Measurements from ENCODE around the gene NOX4. TPM values are rescaled to one million over a fixed set of nuclear protein-coding genes. Genes with fewer than 3 reads are reported as not detected.
A peak's percentile ranks its signal among the peaks of the same experiment; 100 is the strongest.

Gene NOX4
- total RNA-seq, 4 donors from 2014 or later, result 0.26 to 2.3 TPM; not detected in 2

DNA sequence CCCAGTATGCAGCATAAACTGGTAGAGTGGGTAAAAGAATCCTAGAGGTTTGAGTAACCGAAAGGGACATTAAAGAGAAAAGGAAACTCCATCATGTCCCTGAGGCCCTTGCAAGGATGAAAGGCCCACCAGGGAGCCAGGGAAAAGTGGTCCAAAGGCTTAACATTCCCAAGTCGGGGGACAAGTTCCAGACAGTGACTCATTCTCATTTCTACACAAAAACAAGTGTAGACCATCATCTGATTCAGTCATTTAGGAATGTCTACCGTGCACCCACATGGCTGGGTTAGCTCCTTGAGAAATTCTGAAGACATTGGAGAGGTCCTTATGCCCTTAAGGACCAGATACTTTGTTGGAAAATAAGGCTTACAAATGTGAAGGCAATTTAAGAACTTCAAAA, 4.8 kb upstream of the NOX4 start:
- H3K9me3 ChIP-seq, result no peaks in the 10 kb centered on the region
- H3K4me1 ChIP-seq, result peaks cover 0 to 9% (median 0%) of the 10 kb centered on the region in 3 donors
- no peak for TF ChIP-seq POLR2A (IDR thresholded peaks at IDR 0.05)
- H3K27ac ChIP-seq, result no peak overlapping the region
- no peaks in the 10 kb centered on the region for H3K36me3 ChIP-seq
- no peak overlapping the region for H3K4me3 ChIP-seq
- H3K27me3 ChIP-seq, result peaks cover 0 to 8% (median 0%) of the 10 kb centered on the region in 4 donors
- intact Hi-C loops (cut with DNase I), result no loop called here
- DNase-seq, result no peak
- 35 to 40% methylated on average over 3 of the region's 3 CpGs for WGBS, 2 donors

DNA sequence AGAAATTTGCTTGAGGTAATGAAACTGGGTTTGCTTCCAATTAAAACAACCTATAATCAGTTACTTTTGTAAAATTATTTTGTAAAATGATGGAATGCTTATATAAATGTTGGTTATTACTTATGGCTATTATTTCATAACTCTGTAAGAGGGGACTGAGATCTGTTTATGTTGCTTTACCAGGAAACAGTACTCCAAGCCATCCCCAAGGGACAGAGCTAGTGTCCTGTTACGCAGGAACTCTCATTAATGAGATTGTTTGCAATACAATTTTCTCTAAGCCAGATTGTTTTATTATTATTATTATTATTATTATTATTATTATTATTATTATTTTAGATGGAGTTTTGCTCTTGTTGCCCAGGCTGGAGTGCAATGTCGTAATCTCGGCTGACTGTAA, 2.3 kb upstream of the NOX4 start:
- Histone ChIP-seq H3K27ac (no peak overlapping the region), H3K4me3 (no peak overlapping the region), H3K4me1 (peaks cover 0 to 23% (median 3%) of the 10 kb centered on the region in 3 donors), H3K9me3 (no peaks in the 10 kb centered on the region), H3K27me3 (peaks cover 0 to 14% (median 0%) of the 10 kb centered on the region in 4 donors), H3K36me3 (no peaks in the 10 kb centered on the region)
- no peak for DNase-seq
- WGBS, 2 donors, result 92 to 98% methylated on average over 3 of the region's 3 CpGs
- intact Hi-C loops (cut with DNase I), result no loop called here
- TF ChIP-seq, protein P1, sequence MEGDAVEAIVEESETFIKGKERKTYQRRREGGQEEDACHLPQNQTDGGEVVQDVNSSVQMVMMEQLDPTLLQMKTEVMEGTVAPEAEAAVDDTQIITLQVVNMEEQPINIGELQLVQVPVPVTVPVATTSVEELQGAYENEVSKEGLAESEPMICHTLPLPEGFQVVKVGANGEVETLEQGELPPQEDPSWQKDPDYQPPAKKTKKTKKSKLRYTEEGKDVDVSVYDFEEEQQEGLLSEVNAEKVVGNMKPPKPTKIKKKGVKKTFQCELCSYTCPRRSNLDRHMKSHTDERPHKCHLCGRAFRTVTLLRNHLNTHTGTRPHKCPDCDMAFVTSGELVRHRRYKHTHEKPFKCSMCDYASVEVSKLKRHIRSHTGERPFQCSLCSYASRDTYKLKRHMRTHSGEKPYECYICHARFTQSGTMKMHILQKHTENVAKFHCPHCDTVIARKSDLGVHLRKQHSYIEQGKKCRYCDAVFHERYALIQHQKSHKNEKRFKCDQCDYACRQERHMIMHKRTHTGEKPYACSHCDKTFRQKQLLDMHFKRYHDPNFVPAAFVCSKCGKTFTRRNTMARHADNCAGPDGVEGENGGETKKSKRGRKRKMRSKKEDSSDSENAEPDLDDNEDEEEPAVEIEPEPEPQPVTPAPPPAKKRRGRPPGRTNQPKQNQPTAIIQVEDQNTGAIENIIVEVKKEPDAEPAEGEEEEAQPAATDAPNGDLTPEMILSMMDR (IDR thresholded peaks at IDR 0.05), result no peak
- TF ChIP-seq POLR2A (IDR thresholded peaks at IDR 0.05), result no peak

DNA sequence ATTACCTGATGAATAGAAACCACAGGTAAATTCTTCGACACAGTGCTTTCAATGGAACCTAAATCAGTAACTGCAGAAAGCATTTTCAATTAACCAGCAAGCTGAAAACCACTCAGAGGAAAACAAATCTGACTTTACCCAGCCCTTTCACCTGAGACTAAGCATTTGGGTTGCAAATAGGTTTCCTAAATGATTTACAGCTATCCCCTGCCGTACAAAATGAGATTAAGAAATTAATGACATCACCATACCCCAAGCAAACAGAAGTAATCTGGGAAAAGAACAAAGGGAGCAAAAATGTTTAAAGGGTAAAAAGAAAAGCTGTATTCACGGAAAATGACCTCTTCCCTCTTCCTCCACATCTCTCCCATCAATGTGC, 584 bp downstream of the NOX4 start:
- peak overlapping the region; percentile 29 to 66 (median 40) for H3K4me3 ChIP-seq
- H3K4me1 ChIP-seq, result peaks cover 0 to 23% (median 3%) of the 10 kb centered on the region in 3 donors
- H3K27me3 ChIP-seq, result peaks cover 0 to 14% (median 0%) of the 10 kb centered on the region in 4 donors
- H3K27ac ChIP-seq, result no peak overlapping the region
- 20 to 27% methylated on average over 3 of the region's 3 CpGs for WGBS, 2 donors
- TF ChIP-seq, protein P1 (IDR thresholded peaks at IDR 0.05), result no peak
- TF ChIP-seq POLR2A (IDR thresholded peaks at IDR 0.05), result no peak
- no peak for DNase-seq
- intact Hi-C loops (cut with DNase I), result no loop called here
- no peaks in the 10 kb centered on the region for H3K9me3 ChIP-seq
- H3K36me3 ChIP-seq, result no peaks in the 10 kb centered on the region

DNA sequence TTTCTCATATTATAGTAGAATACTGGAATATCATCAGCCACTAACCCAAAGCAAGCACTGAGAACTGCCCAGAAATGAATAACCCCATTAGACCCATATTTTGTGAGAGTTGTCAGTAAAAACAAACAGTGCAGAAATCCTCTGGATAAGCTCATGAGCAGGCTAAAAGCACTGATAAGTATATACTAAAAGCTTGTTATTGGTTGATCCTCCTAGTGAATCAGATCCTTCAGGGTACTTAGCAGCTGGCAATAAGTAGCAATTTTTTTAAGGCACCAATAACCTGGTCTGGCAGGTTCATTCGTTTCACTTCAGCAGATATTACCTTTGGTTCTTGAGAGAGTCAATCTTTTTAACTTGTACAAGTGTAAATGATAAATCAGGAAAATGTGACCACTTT, 1.2 kb downstream of the NOX4 start:
- intact Hi-C loops (cut with DNase I), result no loop called here
- DNase-seq, result no peak
- H3K4me1 ChIP-seq, result peaks cover 0 to 23% (median 3%) of the 10 kb centered on the region in 3 donors
- peaks cover 0 to 14% (median 0%) of the 10 kb centered on the region in 4 donors for H3K27me3 ChIP-seq
- TF ChIP-seq POLR2A (IDR thresholded peaks at IDR 0.05), result no peak
- TF ChIP-seq, protein P1 (IDR thresholded peaks at IDR 0.05), result no peak
- H3K27ac ChIP-seq, result no peak overlapping the region
- H3K4me3 ChIP-seq, result peak overlapping the region in 1 of 4 donors; percentile 66
- WGBS, 2 donors, result 33 to 41% methylated on average over 1 of the region's 1 CpG
- H3K36me3 ChIP-seq, result no peaks in the 10 kb centered on the region
- no peaks in the 10 kb centered on the region for H3K9me3 ChIP-seq

DNA sequence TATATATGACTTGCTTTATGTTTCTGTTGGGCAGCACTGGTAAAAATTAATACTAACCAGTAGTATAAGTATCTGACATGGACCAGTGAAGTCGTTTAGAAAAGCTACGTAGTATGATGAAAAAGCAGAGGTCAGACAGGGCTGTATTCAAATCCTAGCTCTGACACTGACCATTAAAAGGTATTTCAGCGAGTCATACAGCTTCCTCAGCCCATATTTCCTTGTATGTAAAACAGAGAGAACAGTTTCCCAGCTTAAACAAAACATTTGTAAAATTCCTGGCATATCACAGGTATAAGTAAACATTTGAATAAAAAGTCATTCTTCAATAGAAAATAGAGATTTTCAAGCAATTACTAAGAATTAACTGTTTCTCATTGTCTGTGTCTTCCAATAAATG, 4.2 kb downstream of the NOX4 start:
- Histone ChIP-seq H3K9me3 (no peaks in the 10 kb centered on the region), H3K27ac (no peak overlapping the region), H3K36me3 (no peaks in the 10 kb centered on the region), H3K4me1 (peaks cover 0 to 23% (median 3%) of the 10 kb centered on the region in 3 donors), H3K4me3 (no peak overlapping the region), H3K27me3 (peaks cover 0 to 14% (median 0%) of the 10 kb centered on the region in 4 donors)
- intact Hi-C loops (cut with DNase I), result no loop called here
- TF ChIP-seq POLR2A (IDR thresholded peaks at IDR 0.05), result no peak
- TF ChIP-seq, protein P1 (IDR thresholded peaks at IDR 0.05), result no peak
- no peak for DNase-seq
- 73% methylated on average over 3 of the region's 3 CpGs for WGBS, 2 donors

DNA sequence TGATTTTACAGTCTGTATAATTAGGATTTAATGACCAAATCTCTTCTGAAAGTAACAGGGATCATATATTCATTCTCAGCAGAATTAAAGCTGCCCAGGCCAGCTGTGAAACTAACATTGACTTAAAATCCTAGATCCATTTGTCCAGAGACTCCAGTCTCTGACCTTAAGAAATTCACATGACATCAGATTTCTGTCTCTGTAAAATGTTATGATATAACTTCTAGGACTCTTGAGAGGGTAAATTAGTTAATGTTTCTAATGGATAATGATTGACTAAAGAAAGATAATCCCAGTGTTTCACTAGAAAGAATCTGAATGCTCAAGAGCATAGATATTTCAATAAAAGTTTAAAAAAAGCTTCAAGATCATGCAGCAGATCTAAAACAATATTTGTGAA, 6.3 kb downstream of the NOX4 start:
- peaks cover 0 to 4% (median 0%) of the 10 kb centered on the region in 4 donors for H3K27me3 ChIP-seq
- H3K4me3 ChIP-seq, result no peak overlapping the region
- no peaks in the 10 kb centered on the region for H3K9me3 ChIP-seq
- intact Hi-C loops (cut with DNase I), result no loop called here
- H3K4me1 ChIP-seq, result peaks cover 0 to 4% (median 0%) of the 10 kb centered on the region in 3 donors
- H3K36me3 ChIP-seq, result no peaks in the 10 kb centered on the region
- H3K27ac ChIP-seq, result no peak overlapping the region
- TF ChIP-seq, protein P1 (IDR thresholded peaks at IDR 0.05), result no peak
- no peak for TF ChIP-seq POLR2A (IDR thresholded peaks at IDR 0.05)
- no peak for DNase-seq

All from esophagus squamous epithelium (tissue), 5 donors.